Neutrophil (primary cell): Measurements from ENCODE around the gene CERS6.

Experiments
- H3K27ac ChIP-seq: fragments of 200-600 bp; sonication (generic); 2 replicates; pipeline ENCODE4 v1.5.1; 2016; ENCODE audit warnings: mild to moderate bottlenecking, moderate library complexity
- H3K27me3 ChIP-seq: fragments of 200-600 bp; sonication (generic); 2 replicates; pipeline ENCODE4 v1.6.0; 2016; ENCODE audit warnings: mild to moderate bottlenecking
- H3K36me3 ChIP-seq: fragments of 200-600 bp; sonication (generic); 2 replicates; pipeline ENCODE4 v1.5.1; 2017
- H3K4me1 ChIP-seq, 2 experiments: fragments of 200-600 bp in 1 of 2; sonication (generic) in 1 of 2; 1 replicate in 1 of 2; 2 replicates in 1 of 2; pipeline versions ENCODE4 v1.5.1 to v1.6.1; 2013 to 2016; ENCODE audit warnings: low read depth in 1 of 2, low read length in 1 of 2, mild to moderate bottlenecking in 1 of 2, moderate library complexity in 1 of 2; ENCODE audit not compliant: control insufficient read depth in 1 of 2, insufficient read depth in 1 of 2
- H3K4me3 ChIP-seq, 2 experiments: fragments of 200-600 bp in 1 of 2; sonication (generic) in 1 of 2; 1 replicate in 1 of 2; 2 replicates in 1 of 2; pipeline ENCODE4 v1.5.1; 2013 to 2016; ENCODE audit warnings: low read depth in 1 of 2, low read length in 1 of 2, mild to moderate bottlenecking in 1 of 2, moderate library complexity in 1 of 2
- H3K9me3 ChIP-seq: fragments of 200-600 bp; sonication (generic); 2 replicates; pipeline ENCODE4 v1.5.1; 2016
- TF ChIP-seq, protein P1 (sequence below): fragments of 200-600 bp; sonication (generic); IDR thresholded peaks from 2 replicates; pipeline ENCODE4 v1.5.1; 2016; ENCODE audit warnings: antibody characterized with exemption

Gene CERS6

DNA sequence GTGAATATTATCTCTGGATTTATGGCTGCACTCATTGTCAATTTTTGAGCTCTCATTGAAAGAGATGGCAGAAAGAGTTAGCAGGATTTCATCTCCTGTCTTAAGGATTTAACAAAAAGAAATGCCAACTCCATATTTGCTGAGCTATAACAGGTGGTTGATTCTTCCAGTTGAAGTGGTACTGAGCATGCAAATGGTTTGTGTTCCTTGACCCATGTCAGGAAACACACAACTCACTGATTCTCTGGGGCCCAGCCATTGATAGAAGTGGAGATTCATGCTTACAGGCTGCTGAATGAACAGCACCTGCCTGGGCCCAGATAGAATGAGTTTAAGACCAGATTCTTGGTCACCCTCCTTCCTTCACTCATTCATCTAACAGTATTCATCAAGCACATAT, 128.8 kb downstream of the CERS6 start:
- H3K9me3 ChIP-seq: no peaks in the 10 kb centered on the region
- H3K4me3 ChIP-seq: no peak overlapping the region
- H3K36me3 ChIP-seq: no peaks in the 10 kb centered on the region
- TF ChIP-seq, protein P1, sequence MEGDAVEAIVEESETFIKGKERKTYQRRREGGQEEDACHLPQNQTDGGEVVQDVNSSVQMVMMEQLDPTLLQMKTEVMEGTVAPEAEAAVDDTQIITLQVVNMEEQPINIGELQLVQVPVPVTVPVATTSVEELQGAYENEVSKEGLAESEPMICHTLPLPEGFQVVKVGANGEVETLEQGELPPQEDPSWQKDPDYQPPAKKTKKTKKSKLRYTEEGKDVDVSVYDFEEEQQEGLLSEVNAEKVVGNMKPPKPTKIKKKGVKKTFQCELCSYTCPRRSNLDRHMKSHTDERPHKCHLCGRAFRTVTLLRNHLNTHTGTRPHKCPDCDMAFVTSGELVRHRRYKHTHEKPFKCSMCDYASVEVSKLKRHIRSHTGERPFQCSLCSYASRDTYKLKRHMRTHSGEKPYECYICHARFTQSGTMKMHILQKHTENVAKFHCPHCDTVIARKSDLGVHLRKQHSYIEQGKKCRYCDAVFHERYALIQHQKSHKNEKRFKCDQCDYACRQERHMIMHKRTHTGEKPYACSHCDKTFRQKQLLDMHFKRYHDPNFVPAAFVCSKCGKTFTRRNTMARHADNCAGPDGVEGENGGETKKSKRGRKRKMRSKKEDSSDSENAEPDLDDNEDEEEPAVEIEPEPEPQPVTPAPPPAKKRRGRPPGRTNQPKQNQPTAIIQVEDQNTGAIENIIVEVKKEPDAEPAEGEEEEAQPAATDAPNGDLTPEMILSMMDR: no peak
- no peaks in the 10 kb centered on the region for H3K27me3 ChIP-seq
- H3K4me1 ChIP-seq: peaks cover 8 to 9% of the 10 kb centered on the region in 2 experiments
- no peak overlapping the region for H3K27ac ChIP-seq

DNA sequence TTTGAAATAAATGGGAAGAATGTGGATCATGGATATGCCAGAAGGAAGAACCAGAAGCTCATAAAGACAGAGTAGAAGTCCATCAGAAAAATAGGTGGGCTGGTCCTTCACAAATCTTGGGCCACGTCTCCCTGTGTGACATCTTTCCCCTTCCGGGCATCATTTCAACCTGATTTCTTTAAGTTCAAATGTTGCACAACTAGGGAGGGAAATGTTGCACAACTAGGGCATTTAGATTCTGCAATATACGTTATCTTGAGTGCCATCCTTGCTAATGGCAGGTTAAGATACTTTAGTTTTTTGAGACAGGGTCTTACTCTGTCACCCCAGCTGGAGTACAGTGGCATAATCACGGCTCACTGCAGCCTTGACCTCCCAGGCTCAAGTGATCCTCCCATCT, 129.6 kb downstream of the CERS6 start:
- H3K4me1 ChIP-seq: peaks cover 8 to 9% of the 10 kb centered on the region in 2 experiments
- no peaks in the 10 kb centered on the region for H3K27me3 ChIP-seq
- no peak overlapping the region for H3K4me3 ChIP-seq
- H3K27ac ChIP-seq: no peak overlapping the region
- no peaks in the 10 kb centered on the region for H3K36me3 ChIP-seq
- TF ChIP-seq, protein P1: no peak
- H3K9me3 ChIP-seq: no peaks in the 10 kb centered on the region

DNA sequence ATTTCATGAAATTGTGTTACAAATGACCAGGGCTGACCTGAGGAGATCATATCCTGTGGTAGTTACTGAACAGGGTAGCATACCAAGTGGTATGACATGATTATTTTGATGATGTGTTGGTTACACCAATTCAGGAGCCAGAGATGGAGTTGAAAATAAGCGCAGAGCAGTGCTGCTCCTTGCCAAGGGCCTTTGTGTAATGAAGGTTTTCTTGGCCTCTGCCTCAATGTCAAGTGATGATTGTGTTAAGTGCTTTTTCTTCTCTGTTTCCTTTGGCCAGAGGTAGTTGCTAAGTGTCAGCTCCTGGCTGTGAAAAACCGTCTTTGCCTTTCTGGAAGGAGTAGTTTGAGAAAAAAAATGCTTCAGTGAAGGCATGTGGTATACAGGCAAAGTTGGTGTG, 131.2 kb downstream of the CERS6 start:
- H3K27me3 ChIP-seq: no peaks in the 10 kb centered on the region
- no peaks in the 10 kb centered on the region for H3K36me3 ChIP-seq
- H3K4me1 ChIP-seq: peaks cover 8 to 9% of the 10 kb centered on the region in 2 experiments
- H3K9me3 ChIP-seq: no peaks in the 10 kb centered on the region
- no peak overlapping the region for H3K27ac ChIP-seq
- TF ChIP-seq, protein P1: no peak
- no peak overlapping the region for H3K4me3 ChIP-seq

DNA sequence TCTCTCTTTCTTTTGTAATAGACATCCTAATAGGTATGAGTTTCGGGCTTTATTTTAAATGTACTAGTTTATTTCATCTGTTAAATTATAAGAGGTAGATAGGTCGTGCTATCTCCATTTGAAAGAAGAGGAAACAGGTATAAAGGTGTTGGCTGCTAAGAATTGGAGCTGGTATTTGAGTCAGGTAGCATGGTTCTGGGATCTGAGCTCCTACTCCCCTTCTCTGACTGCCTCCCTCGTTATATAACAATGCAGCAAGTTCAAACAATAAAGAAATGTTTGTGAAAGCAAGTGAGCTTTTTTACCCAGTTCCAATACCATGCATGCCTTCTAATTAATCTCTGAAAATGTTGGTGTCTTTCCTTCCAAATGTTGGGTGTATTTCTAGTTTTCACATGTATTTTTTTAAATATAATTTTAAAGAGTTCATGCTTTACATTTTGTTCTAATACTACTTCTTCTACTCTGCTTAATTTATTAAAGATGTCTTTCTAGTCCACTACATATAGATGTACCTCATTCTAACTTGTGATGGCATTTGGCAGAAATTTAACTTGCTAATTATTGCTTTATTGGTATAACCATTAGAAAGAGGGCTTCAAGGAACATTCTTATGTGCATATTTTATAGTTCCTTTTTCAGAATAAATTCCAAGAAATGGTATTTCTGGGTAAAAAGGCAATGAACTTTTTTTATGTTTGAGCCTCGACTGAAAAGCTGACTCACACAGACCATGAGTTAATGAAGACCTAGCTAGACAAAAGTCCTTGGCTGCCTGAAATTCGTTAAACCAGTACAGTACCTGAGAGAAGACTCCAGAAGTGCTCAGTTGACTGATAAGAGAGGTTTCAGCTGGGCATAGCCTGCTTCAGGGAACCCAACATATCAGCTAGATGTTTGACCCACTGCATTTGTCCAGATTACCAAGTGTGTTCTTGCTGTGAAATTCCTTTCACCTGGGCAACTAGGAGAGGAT, 133.5 kb downstream of the CERS6 start:
- TF ChIP-seq, protein P1: no peak
- H3K4me1 ChIP-seq: peaks cover 8 to 9% of the 10 kb centered on the region in 2 experiments
- H3K9me3 ChIP-seq: no peaks in the 10 kb centered on the region
- no peak overlapping the region for H3K4me3 ChIP-seq
- no peaks in the 10 kb centered on the region for H3K36me3 ChIP-seq
- no peak overlapping the region for H3K27ac ChIP-seq
- H3K27me3 ChIP-seq: no peaks in the 10 kb centered on the region

DNA sequence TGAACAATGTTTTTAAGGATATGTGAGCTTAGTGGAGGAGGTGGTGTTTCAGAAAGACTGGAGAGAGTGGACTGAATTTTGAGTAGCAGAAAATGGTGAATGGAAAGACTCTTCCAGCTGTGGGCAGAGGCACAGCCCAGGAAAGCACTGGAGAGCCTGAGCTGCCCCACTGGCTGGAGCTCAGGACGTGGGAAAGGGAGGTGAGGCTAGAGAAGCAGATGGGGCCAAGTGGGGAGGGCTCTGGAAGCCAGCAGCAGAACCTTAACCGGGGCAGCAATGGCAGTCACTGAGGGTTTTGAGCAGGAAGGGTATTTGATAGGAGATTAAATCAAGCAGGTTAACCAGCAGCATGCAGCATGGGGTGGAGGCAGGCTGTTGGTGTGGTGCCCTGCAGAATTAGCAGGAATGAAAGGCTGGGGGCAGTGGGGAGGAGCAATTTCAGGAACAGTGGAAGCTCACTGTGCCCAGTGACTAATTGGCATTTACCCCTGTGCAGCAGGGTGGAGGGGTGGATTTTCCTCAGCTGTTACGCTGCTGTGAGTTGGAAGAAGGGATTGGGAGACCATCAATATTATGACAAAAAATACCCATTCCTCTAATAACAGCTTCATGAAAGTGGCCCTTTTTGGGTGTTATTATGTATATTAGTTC, 136.2 kb downstream of the CERS6 start:
- H3K4me3 ChIP-seq: no peak overlapping the region
- no peaks in the 10 kb centered on the region for H3K4me1 ChIP-seq
- H3K36me3 ChIP-seq: no peaks in the 10 kb centered on the region
- TF ChIP-seq, protein P1: no peak
- H3K27ac ChIP-seq: no peak overlapping the region
- H3K27me3 ChIP-seq: no peaks in the 10 kb centered on the region
- H3K9me3 ChIP-seq: no peaks in the 10 kb centered on the region
